ENCODE data around the gene BIRC5.
"Not testable (repeated sequence)": the region's sequence is repeated elsewhere in the genome, so short reads cannot be mapped to it uniquely, and the experiment has no call there.

The BIRC5 gene

DNA sequence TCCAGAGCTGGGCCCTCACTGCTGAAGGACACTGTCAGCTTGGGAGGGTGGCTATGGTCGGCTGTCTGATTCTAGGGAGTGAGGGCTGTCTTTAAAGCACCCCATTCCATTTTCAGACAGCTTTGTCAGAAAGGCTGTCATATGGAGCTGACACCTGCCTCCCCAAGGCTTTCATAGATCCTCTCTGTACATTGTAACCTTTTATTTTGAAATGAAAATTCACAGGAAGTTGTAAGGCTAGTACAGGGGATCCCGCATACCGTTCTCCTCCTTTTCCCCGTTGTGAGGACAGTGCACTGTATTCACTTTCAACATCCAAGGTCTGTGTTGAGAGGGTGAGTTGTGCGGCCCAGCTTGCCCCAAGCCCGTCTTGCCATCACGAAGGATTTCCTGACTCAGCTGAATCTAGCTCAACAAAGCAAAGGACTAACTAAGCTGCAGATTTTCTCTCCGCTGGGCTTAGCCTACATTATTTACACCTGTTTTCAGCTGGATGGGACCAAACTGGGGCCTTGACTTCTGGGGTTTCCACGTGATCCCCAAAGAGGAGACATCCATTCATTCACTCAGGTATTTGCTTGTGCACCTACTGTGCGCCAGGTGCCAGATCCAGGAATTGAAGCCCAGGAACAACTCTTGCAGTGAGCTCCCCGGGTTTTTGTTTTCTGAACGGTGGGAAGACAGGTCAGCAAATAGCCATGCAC is 12.2 kb downstream of the BIRC5 start:
- DNase-seq = no peak

DNA sequence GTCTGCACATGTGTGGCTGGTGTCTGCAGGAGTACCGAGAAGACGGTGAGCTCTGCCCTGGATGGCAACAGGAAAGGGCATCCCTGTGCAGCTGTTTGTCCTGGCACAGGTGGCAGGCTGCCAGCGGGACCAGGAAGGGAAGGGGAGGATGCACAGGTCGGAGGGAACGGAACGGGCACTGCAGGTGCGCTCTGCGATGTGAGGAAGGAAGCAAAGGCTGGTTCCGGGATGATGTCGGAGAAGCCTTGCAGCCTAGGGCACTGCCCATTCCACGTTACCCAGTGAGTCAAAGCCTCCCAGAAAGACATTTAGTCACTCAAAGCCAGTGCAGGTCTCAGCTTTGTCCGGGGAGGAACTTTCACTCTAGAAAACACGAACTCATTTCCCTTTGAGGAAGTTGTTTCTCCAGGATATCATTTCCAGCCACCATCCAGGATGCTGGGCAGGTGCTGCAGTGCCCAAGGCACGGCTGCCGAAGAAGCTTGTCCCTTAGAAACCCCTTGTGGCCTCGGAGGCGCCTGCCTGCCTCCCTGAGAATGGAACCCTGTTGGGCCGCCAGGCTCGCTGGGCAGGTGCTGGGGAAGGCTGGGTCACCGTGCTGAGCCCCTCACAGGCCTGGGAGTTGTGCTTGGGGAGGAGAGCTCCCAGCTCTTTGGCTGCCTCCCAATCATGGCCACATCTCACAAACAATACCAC is 12.9 kb downstream of the BIRC5 start:
- DNase-seq = no peak

DNA sequence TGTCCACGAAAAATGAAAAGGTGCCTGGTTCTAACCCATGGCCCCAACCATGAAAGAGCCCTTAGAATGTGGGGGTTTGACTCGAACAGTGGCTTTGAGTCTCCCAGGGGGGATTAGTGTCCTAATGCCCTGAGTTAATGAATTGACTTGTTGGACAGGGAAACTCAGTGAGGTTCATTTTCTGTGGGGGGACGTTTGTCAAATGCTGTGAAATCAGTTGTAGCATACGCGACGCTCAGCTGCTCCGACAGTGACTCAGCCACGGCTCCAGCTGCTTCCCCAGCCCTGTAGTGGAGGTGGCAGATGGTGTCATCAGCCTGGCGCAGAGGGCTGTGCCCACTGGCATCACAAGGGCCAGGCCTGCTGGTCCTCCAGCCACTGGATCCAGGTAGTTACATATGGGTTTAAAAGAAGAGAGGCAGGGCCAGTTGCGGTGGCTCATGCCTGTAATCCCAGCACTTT is 13.4 kb downstream of the BIRC5 start:
- no peak for DNase-seq

DNA sequence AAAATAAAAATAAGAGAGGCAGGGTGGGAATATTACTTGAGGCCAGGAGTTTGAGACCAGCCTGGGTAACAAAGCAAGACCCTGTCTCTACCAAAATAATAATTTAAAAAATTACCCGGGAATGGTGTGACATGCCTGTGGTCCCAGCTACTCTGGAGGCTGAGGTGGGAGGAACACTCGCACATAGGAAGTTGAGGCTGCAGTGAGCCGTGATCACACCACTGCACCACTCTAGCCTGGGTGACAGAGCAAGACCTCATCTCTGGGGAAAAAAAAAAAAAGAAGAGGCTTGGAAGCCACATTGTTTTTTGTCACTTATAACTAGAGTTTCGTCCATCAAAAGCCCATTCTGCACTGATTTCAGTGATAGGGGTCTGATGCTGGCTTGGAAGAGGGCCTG is 14.1 kb downstream of the BIRC5 start:
- no peak for DNase-seq

DNA sequence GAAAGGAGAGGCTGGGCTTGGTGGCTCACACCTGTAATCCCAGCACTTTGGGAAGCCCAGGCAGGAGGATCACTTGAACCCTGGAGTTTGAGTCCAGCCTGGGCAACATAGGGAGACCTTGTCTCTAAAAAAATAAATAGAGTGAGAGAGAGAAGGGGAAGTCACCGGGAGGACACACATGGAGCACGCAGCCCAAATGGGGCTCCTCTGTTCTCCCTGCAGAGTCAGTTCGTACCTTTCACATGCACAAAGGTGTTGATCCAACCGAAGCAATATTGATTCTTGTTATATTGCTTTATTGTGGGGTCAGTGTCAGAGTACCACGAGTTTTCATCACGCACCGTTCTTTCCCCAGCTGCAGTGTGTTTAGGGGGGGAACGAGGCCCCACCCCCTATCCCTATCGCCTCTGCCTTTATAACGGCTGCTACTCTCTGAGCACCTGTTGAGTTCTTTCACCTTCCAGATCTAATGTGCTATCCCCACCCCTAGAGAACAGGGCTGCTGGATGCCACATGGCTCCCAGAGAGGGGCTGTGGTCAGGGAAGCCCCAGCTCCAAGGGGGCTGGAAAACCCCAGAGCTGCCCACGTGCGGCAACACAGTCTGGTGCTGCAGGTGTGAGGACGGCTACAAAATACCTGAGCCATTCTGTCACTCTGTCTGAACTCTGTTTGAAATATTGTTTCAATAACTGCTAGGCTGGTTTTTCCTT is 16.4 kb downstream of the BIRC5 start:
- no peak for DNase-seq

DNA sequence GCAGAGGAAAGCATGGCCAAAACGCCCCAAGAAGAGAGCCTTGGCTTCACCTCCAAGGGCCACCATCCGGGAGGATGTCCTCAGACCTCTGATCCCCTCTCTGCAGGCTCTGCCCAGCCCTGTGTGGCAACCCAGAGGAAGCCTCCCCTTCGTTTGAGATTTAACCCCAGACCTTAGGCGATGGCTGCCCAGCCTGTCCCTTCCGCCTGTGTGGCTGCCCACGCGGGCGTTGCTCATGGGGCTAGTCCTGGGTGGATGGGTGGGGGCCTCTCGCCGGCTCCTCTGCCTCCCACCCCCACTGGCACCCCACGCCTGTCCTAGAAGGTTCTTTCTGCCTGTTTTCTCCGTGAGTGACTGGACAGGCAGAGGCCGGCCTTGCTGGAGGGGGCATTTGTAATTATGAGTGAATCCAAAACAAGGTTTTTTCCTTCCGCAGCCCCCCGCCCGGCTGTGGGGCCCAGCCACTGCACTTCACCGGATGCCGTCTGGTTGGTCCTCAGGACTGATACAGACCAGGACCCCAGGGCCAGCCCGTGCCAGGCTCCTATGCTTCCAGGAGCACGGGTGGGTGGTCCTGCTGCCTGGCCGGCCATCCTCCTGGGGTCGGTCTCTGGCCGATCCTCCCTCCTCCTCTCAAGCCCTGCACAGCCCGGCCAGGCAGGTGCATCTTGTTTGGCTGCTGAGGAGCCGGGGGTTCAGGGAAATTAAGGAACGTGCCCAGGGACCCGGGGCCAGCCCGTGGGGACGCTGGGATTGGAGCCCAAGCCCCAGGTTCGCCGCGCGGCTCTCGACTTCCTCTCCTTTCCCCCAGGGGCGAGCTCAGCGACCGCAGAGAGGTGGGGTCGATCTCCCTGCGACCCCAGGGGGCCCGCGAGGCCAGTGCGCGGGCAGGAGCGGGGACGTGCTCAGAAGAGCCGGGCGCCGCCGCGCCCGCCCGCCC is 17.2 kb downstream of the BIRC5 start, which contains the start of gene TMEM235:
TMEM235 (plus strand) TSS at position 636 of the 940 bp plus-strand sequence. CDS start 393 bp downstream, outside the sequence.
- DNase-seq = no peak

DNA sequence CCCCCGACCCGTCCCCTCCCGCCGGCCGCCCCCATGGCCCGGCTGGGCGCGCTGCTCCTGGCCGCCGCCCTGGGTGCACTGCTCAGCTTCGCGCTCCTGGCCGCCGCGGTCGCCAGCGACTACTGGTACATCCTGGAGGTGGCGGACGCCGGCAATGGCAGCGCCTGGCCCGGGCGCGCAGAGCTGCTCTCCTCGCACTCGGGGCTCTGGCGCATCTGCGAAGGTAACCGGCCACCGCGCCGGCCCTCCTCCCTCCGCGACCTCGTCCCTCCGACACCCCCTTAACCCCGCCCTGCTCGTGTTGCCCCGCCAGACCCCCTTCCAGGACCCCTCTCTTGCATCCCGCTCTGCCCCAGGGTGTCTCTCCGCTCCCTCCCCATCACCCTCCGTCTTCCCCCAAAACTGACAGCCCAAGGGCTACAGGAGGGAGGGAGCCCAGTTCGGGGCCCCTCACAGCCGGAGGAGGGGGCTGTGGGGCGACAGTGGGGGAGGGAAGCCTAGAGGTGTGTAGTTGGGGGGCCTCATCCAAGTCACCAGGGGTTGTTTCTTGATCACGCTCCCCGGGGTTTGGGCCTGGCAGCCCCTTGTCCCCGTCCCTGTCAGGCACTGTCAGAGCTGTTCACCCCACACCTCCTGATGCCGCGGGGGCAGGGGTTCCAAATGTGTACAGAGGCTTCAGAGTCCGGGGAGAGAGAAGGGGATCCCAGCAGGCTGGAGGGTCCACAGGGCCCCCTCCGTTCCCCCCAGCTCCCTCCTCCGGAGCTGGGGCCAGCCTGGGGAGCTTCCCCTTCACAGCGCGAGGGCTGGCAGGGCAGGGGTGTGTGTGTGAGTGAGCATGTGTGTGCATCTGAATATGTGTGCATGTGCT is 18.2 kb downstream of the BIRC5 start:
- no peak for DNase-seq

DNA sequence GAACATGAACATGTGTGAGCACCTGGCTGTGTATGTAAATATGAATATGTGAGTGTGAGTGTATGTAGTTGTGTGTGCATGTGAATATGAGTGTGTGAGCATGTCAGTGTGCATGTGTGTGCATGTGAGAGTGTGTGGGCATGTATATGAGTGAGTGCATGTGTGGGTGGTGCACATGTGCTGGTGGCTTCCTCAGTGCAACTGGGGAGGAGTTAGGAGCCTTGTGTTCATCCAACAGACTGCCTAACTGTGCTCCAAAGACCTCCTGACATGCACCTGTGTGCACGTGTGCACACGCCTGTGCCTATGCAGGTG is 18.8 kb downstream of the BIRC5 start:
- no peak for DNase-seq

DNA sequence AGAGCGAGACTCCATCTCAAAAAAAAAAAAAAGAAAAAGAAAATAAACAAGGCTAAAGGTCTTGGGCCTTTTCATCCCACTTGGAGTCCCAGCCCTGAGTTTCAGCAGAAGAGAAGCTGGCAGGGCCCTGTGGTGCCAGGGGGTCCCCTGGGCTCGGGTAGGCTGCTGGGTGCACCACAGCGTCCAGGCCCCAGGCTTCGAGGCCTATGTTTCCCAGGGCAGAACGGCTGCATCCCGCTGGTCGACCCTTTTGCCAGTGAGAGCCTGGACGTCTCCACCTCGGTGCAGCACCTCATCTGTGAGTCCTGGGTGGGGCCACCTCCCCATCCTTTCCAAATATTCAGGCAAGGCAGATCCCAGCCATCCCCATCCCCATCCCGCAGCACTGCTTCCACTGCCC is 19.6 kb downstream of the BIRC5 start:
- DNase-seq = no peak

DNA sequence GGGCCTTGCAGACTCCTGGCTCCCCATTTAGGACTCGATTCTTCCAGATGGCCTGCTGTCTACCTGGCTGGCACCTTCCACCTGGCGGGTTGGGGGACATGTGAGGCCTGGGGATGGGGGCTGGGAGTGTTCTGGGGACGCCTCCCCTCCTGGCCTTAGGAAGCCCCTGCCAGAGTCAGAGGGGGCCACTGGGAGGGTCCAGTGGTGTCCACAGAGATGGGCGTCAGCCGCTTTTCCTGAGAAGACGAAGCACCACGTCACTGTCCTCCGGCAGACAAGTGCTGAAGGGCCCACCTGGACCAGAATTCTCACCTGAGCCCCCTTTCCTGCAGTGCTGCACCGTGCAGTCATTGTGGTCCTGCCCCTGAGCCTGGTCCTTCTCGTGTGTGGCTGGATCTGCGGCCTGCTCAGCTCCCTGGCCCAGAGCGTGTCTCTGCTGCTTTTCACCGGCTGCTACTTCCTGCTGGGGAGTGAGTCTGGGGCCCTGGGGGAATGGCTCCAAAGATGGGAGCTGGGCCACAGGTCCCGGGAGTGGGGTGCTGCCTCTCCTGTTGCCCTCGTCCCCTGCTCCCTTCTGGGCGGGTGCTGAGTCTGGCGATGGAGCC is 20.3 kb downstream of the BIRC5 start:
- DNase-seq = no peak

DNA sequence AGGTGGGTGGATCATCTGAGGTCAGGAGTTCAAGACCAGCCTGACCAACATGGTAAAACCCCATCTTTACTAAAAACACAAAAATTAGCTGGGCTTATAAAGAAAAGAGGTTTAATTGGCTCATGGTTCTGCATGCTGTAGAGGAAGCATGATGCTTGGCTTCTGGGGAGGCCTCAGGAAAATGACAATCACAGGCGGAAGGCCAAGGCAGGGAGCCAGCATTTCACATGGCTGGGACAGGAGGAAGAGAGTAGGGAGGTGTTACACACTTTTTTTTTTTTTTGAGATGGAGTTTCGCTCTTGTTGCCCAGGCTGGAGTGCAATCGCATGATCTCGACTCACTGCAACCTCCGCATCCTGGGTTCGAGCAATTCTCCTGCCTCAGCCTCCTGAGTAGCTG is 21.0 kb downstream of the BIRC5 start:
- not testable (repeated sequence) for DNase-seq

DNA sequence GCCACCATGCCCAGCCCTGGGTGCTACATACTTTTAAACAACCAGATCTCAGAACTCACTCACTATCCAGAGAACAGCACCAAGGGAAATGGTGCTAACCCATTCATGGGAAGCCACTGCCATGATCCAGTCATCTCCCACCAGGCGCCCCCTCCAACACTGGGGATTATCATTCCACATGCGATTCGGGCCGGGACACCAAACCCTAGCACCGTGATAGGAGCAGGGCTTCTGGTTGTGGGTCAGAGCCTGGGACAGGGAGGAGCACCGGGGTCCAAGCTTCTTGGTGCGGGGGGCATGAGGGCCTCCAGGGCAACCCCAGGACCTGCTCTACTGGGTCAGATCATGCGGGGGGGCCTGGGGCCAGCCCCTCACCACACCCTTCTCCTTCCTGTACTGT is 21.8 kb downstream of the BIRC5 start:
- no peak for DNase-seq

DNA sequence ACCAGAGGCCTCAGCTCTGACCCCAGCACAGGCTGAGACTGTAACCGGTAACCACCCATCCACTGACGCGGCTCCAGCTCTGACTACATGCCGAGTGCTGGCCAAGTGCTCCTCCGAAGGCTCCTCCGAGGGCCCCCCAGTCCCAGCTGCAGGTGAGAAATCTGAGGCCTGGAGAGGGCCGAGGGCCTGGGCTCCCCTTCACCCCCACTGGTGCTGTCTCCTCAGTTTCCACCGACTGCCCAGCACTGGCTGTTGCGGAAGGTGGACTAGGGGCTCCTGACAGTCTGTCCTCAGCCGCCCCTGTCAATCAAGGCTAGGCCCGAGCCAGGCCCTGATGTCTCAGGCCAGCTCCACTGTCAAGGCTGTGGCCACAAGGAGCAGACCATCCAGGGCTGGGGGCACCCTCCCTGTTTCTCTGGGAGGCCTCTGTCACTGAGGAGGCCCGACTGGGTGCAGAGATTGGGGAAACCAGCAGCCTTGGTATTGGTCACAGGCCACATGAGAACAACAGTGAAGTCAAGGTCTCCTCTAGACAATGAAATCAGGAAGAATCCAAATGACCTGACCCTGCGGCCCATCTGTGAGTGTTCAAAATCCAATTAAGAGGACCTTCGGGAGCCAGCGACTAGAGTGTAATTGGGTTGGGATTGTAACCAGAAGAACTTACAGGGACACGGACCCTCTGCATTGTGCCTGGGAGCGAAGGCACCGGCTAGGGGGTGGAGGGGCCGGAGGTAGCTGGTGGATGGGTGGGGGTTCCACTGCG is 22.5 kb downstream of the BIRC5 start:
- no peak for DNase-seq

DNA sequence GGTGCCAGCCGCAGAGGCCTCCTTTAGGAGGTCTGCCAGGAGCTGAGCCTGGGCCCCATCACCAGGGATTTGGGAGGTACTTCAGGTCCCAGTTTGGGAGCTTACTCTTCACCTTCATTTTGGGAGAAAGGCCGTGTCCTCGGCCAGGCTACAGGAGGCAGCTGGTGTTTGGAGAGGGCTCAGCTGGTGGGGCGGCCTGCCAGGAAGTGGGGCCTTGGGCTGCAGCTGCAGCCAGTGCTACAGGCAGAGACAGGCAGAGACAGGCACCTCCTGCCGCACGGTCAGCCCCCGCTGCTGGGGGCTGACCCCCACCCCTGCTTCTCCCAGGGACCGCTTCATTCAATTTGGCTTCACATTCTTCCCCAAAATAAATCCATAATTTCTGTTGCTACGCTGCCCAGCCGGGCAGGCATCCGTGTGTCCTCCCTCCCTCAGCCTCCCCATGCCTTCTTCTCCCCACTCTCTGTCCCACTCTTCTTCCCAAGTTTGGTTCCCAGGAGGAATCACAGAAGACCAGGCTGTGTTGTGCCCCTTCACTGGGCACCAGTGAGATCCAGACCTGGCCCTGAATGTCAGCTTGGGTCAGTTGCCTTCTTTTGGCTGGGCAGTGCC is 23.5 kb downstream of the BIRC5 start:
- DNase-seq = no peak

DNA sequence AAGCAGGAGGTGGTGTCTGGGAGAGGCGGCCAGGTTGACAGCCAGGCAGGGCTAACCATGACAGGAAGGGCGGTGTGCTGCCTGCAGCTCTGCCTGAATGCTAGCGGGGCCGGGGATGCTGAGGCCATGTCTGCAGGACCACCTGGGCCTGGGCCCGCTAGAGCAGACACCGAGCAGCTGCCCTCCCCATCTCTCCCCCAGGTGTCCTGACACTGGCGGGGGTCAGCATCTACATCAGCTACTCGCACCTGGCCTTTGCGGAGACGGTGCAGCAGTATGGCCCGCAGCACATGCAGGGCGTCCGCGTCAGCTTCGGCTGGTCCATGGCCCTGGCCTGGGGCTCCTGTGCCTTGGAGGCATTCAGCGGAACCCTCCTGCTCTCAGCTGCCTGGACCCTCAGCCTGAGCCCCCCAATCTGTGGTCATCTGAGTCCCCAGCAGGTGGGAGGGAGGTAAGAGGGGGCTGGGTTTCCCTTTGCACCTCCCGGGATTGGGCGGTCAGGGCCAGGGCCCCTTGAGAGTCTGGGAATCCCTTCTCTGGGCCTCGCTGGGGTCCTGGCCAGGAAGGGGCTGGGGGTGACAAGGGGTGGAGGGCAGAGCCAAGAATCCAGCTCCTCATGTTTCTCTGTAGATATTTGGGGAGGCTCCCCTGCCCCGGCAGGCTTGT is 24.9 kb downstream of the BIRC5 start:
- DNase-seq = no peak

DNA sequence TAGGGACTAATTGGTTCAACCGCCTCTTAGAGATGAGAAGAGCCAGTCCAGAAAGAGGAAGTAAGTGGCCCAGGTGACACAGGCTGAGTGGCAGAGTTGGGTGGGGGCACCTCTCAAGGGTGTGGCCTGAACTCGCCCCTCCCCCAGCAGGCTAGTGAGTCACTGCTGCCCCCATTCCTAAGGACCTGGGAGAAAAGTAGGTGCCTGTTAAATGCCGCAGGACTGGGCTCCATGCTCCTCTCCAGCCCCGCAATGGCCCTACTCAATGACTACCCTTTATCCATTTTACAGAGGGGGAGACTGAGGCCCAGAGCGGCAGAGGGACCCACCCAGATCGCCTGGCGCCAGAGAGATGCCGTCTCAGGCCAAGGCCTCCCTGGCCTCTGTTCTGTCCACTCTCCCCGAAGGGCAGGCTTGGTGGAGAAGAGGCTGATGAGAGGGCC is 25.5 kb downstream of the BIRC5 start:
- no peak for DNase-seq

DNA sequence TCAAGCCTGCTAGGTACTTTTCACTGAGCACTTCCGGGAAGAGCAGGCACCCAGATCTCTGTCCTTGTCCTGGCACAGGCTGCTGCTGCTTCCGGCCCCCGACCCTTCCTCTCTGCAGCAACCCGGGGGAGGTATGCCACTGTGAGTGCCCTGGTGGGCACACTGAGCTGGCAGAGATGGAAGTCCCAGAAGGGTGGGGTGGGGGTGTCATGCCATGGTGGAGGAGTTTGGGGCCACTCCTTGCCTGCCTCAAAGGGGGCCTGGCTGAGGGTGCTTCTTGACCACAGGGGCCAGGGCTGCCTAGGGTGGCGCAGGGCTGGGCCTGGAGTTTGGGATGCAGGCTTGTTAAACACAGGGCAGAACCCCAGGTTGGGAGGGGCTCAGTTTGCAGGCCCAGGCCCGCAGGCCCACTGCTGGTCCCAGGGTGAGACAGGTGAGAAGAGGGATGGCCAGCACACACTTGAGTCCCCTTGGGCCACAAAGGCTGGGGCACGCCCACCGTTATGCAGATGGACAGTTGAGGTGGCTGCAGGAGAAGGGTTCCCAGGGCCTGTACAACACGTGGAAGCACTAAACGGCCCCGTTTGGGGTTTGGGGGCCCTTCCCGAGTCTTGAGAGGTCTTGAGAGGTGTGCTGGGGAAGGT is 26.1 kb downstream of the BIRC5 start:
- DNase-seq = no peak

DNA sequence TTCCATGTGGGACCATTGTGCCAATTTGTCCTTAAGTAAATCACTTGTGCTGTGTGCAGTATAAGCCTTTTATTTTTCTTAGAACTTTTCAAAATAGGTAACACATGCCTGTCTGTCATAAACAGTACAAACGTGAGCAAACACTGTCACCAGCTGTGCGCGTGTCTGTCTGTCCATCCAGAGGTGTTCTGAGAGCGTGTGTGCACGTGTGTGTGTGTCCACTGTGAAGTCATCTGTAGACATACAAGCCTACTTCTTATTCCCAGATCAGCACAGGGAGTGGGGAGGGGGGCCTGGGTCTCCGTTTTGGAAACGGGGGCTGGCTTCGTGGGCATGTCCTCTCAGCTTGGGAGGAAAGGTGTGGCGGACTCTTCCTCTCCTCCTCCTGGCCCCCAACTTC is 26.8 kb downstream of the BIRC5 start:
- DNase-seq = no peak

All from activated CD4-positive, alpha-beta T cell treated with anti-CD3 and anti-CD28 coated beads, Interleukin-2, amount 50 U/mL, for 16 hours (primary cell).